Neural progenitor cell (in vitro differentiated cells): ENCODE data around the gene ZNF521. TPM values are rescaled to one million over a fixed set of nuclear protein-coding genes. Genes with fewer than 3 reads are reported as not detected.

Experiments
- DNase-seq: peaks from one replicate; pipeline ENCODE4 v3.0.0-alpha.2; 2016; ENCODE audit warnings: low spot score
- H2AFZ ChIP-seq: fragments of 200-600 bp; sonication (generic); replicated peaks from 2 replicates; pipeline ENCODE4 v1.6.1; 2016; ENCODE audit warnings: antibody characterized with exemption
- H3F3A ChIP-seq: fragments of 200-600 bp; sonication (generic); 2 replicates; pipeline ENCODE4 v1.6.1; 2016; ENCODE audit warnings: antibody characterized with exemption, low read depth
- H3K27ac ChIP-seq: fragments of 200-600 bp; sonication (generic); 2 replicates; pipeline ENCODE4 v1.5.1; 2016; ENCODE audit warnings: mild to moderate bottlenecking
- H3K27me3 ChIP-seq: fragments of 200-600 bp; sonication (generic); 2 replicates; pipeline ENCODE4 v1.6.1; 2016; ENCODE audit warnings: mild to moderate bottlenecking, moderate library complexity
- H3K36me3 ChIP-seq: fragments of 200-600 bp; sonication (generic); 2 replicates; pipeline ENCODE4 v1.5.1; 2016
- H3K4me1 ChIP-seq: fragments of 200-600 bp; sonication (generic); 2 replicates; pipeline ENCODE4 v1.6.1; 2016; ENCODE audit warnings: mixed run types
- H3K4me2 ChIP-seq: fragments of 200-600 bp; sonication (generic); 2 replicates; pipeline ENCODE4 v1.6.1; 2016
- H3K4me3 ChIP-seq: fragments of 200-600 bp; sonication (generic); 2 replicates; pipeline ENCODE4 v1.5.1; 2016
- H3K79me2 ChIP-seq: fragments of 200-600 bp; sonication (generic); 2 replicates; pipeline ENCODE4 v1.6.1; 2016; ENCODE audit warnings: low read depth
- H3K9ac ChIP-seq: fragments of 200-600 bp; sonication (generic); 2 replicates; pipeline ENCODE4 v1.6.1; 2016
- H3K9me3 ChIP-seq: fragments of 200-600 bp; sonication (generic); 2 replicates; pipeline ENCODE4 v1.5.1; 2016; ENCODE audit warnings: low read depth
- H4K20me1 ChIP-seq: fragments of 200-600 bp; sonication (generic); 2 replicates; pipeline ENCODE4 v1.6.1; 2016; ENCODE audit warnings: low read depth
- H3K27ac Mint-ChIP-seq: 3 replicates; pipeline ENCODE4 v1.8.0; 2021; ENCODE audit warnings: mixed read lengths
- H3K27me3 Mint-ChIP-seq: 2 replicates; pipeline ENCODE4 v1.8.0; 2022; ENCODE audit warnings: low read depth, mild to moderate bottlenecking, inconsistent platforms, moderate library complexity, mixed read lengths; ENCODE audit not compliant: insufficient read depth
- H3K36me3 Mint-ChIP-seq: 3 replicates; pipeline ENCODE4 v1.8.0; 2021; ENCODE audit warnings: mixed read lengths
- H3K4me1 Mint-ChIP-seq: 3 replicates; pipeline ENCODE4 v1.8.0; 2021; ENCODE audit warnings: mixed read lengths
- H3K4me3 Mint-ChIP-seq: 3 replicates; pipeline ENCODE4 v1.8.0; 2021; ENCODE audit warnings: mild to moderate bottlenecking, moderate library complexity, mixed read lengths
- H3K9me3 Mint-ChIP-seq: 3 replicates; pipeline ENCODE4 v1.8.0; 2020; ENCODE audit warnings: mixed read lengths
- CTCF ChIP-seq: fragments of 200-600 bp; sonication (generic); IDR thresholded peaks from 2 replicates; pipeline ENCODE4 v1.5.1; 2017; ENCODE audit warnings: antibody characterized with exemption, mild to moderate bottlenecking
- EZH2 ChIP-seq: fragments of 200-600 bp; sonication (generic); IDR thresholded peaks from 2 replicates; pipeline ENCODE4 v1.6.1; 2017; ENCODE audit warnings: antibody characterized with exemption, mild to moderate bottlenecking, moderate library complexity
- EZH2phosphoT487 ChIP-seq: fragments of 200-600 bp; sonication (generic); IDR thresholded peaks from 2 replicates; pipeline ENCODE4 v1.6.1; 2017; ENCODE audit warnings: antibody characterized with exemption
- total RNA-seq: library from RNA; depleted of rRNA; stranded (reverse); fragments of >200 nt; gene quantifications from 2 replicates; pipeline ENCODE4 v1.2.3, GENCODE V29; 2015; ENCODE audit warnings: low replicate concordance

The ZNF521 gene
- total RNA-seq, 1 donor from 2014 or later = 136 TPM

DNA sequence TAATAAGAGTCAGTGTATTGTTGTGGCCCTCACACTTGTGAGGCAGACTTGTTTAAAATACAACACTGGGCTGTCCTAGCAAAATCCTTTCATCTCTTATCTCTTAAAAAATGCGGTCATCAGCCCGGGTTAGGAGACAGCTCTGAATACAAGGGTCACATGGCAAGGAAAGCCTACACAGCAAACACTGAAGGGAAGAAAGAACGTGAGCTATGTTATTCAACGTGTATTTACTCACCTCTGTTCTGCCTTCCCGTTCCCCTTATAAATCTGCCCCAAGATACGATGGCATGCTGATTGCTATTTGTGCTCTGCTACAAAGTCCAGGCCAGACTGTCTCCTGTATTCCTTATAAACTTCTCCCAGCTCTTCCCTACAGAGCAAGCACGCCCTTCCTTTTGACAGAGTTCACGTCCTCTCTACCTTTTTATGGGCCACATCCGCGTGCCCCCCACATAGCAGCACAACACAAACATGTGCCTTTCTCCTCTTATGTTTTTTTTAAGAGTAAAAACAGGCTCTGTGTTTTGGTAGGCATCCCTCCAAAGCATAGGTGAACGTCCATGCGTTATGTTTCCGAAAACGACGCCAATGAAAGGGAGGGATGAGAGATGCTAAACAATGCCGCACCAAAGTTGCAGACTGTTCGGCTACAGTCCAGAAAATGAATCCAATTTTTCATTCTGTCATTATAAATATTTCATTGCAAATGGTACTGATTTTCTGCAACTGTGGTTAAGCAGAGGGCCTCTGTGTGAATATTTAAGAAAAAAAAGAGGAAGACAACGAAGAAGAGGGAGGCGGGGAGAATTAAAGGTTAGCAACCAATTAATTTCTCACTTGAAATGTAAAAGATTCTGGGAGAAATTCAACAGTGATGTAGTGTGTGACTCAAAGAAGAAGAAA is 274.7 kb downstream of the ZNF521 start:
- H3K4me3 ChIP-seq = peak overlapping the region; percentile 8
- H3K4me2 ChIP-seq = peak overlapping the region; percentile 63
- peak overlapping the region; percentile 88 for H3K27ac Mint-ChIP-seq
- no peaks in the 10 kb centered on the region for H3K27me3 ChIP-seq
- H4K20me1 ChIP-seq = peaks cover 53% of the 10 kb centered on the region
- peak overlapping the region; percentile 3 for H3K9ac ChIP-seq
- no peaks in the 10 kb centered on the region for H3K36me3 ChIP-seq
- H3K27ac ChIP-seq = peak overlapping the region; percentile 89
- H3K4me3 Mint-ChIP-seq = peak overlapping the region; percentile 12
- H3K36me3 Mint-ChIP-seq = peaks cover 29% of the 10 kb centered on the region
- peaks cover 85% of the 10 kb centered on the region for H3F3A ChIP-seq
- H3K9me3 ChIP-seq = no peaks in the 10 kb centered on the region
- no peaks in the 10 kb centered on the region for H3K9me3 Mint-ChIP-seq
- peaks cover 15% of the 10 kb centered on the region for H3K79me2 ChIP-seq
- peaks cover 2% of the 10 kb centered on the region for H3K27me3 Mint-ChIP-seq
- peaks cover 96% of the 10 kb centered on the region for H3K4me1 ChIP-seq
- H3K4me1 Mint-ChIP-seq = peaks cover 88% of the 10 kb centered on the region
- no peak overlapping the region for H2AFZ ChIP-seq
- no peak for TF ChIP-seq EZH2
- no peak for TF ChIP-seq EZH2phosphoT487
- TF ChIP-seq CTCF = no peak
- DNase-seq = peak; percentile 76

- Mint-ChIP-seq H3K4me1 (peaks cover 94% of the 10 kb centered on the region), H3K9me3 (no peaks in the 10 kb centered on the region), H3K27ac (peak overlapping the region; percentile 70), H3K4me3 (no peak overlapping the region), H3K36me3 (peaks cover 26% of the 10 kb centered on the region), H3K27me3 (peaks cover 2% of the 10 kb centered on the region)
- TF ChIP-seq CTCF = no peak
- no peak for TF ChIP-seq EZH2phosphoT487
- TF ChIP-seq EZH2 = no peak
- Histone ChIP-seq H3K9ac (no peak overlapping the region), H3F3A (peaks cover 70% of the 10 kb centered on the region), H3K27me3 (no peaks in the 10 kb centered on the region), H3K9me3 (no peaks in the 10 kb centered on the region), H3K36me3 (no peaks in the 10 kb centered on the region), H3K79me2 (peaks cover 25% of the 10 kb centered on the region), H2AFZ (no peak overlapping the region), H3K27ac (peak overlapping the region; percentile 89), H4K20me1 (peaks cover 48% of the 10 kb centered on the region), H3K4me2 (peak overlapping the region; percentile 63), H3K4me3 (no peak overlapping the region), H3K4me1 (peaks cover 86% of the 10 kb centered on the region)
- no peak for DNase-seq
Observed at GRCh38 chr18:25075783-25076182, 276.2 kb downstream of the ZNF521 start.

DNA sequence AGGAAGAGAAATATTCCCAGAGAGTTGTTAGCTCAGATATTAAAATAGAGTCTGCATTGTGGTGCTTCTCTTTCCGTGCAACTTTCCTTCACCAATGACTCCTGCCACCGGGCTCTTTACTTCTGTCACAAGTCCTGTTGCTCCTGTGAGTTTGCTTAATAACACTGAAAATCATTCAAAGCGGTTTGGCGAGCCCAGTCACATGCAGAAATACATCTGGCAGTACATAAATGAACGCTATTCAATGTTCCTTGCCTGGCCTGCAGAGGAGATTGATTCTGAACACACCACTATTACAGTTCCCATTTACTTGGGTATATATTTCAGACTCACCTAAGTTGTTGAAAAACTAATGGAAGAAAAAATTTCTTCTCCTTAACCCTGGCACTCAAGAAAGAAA is 276.6 kb downstream of the ZNF521 start:
- H3K27me3 ChIP-seq = no peaks in the 10 kb centered on the region
- Mint-ChIP-seq H3K36me3 (peaks cover 26% of the 10 kb centered on the region), H3K4me1 (peaks cover 92% of the 10 kb centered on the region), H3K4me3 (no peak overlapping the region), H3K27ac (peak overlapping the region; percentile 70), H3K9me3 (no peaks in the 10 kb centered on the region), H3K27me3 (peaks cover 2% of the 10 kb centered on the region)
- H2AFZ ChIP-seq = no peak overlapping the region
- no peak for TF ChIP-seq EZH2
- TF ChIP-seq CTCF = no peak
- no peak for TF ChIP-seq EZH2phosphoT487
- peak overlapping the region; percentile 89 for H3K27ac ChIP-seq
- peak overlapping the region; percentile 54 for H3K4me2 ChIP-seq
- H4K20me1 ChIP-seq = peaks cover 43% of the 10 kb centered on the region
- no peaks in the 10 kb centered on the region for H3K36me3 ChIP-seq
- no peak for DNase-seq
- H3K9ac ChIP-seq = no peak overlapping the region
- H3F3A ChIP-seq = peaks cover 65% of the 10 kb centered on the region
- H3K4me1 ChIP-seq = peaks cover 81% of the 10 kb centered on the region
- no peak overlapping the region for H3K4me3 ChIP-seq
- H3K9me3 ChIP-seq = no peaks in the 10 kb centered on the region
- peaks cover 28% of the 10 kb centered on the region for H3K79me2 ChIP-seq
